Duodenal mucosa (tissue), 2 donors: ENCODE results near the gene TMEM151B.
A peak's percentile ranks its signal among the peaks of the same experiment; 100 is the strongest.

Source experiments
- H3K27ac ChIP-seq: one replicate; pipeline ENCODE4 v1.7.0; 2013; ENCODE audit warnings: low read depth, low read length
- H3K27me3 ChIP-seq, 2 donors: one replicate each; pipeline ENCODE4 v1.7.0; 2013; ENCODE audit warnings: low read length in 2 of 2, control low read depth in 1 of 2; ENCODE audit not compliant: insufficient read depth in 2 of 2, control insufficient read depth in 1 of 2
- H3K36me3 ChIP-seq, 2 donors: one replicate each; pipeline ENCODE4 v1.7.0; 2013; ENCODE audit warnings: low read length in 2 of 2, control low read depth in 1 of 2; ENCODE audit not compliant: insufficient read depth in 2 of 2, control insufficient read depth in 1 of 2
- H3K4me1 ChIP-seq, 2 donors: one replicate each; pipeline ENCODE4 v1.7.0; 2013; ENCODE audit warnings: low read length in 2 of 2, control low read depth in 1 of 2; ENCODE audit not compliant: insufficient read depth in 2 of 2, control insufficient read depth in 1 of 2
- H3K4me3 ChIP-seq, 2 donors: one replicate each; pipeline ENCODE4 v1.7.0; 2013; ENCODE audit warnings: low read length in 2 of 2, low read depth in 1 of 2
- H3K9ac ChIP-seq, 2 donors: one replicate each; pipeline ENCODE4 v1.7.0; 2013; ENCODE audit warnings: low read length in 2 of 2, low read depth in 1 of 2
- H3K9me3 ChIP-seq, 2 donors: one replicate each; pipeline ENCODE4 v1.7.0; 2013; ENCODE audit warnings: low read length in 2 of 2, control low read depth in 1 of 2; ENCODE audit not compliant: control insufficient read depth in 1 of 2

Gene TMEM151B

DNA sequence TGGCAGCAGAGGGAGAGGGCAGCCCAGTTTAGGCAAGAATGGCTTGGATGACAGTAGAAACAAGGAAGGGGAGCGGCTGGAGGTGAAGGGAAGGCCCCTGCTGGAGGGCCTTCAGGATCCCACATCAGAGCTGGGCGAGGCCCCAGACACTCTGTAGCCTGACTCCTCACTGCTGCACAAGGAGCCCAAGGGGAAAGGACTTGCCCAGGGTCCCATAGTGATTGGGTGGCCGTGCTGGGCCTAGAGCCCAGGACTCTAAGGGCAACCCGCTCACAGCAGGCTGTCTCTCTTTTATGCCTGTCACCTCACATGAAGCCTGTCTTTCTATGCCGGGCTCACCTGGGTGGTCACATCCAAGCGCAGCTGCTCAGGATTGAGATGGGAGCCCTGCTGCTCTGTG, 33.6 kb downstream of the TMEM151B start:
- peaks cover 46 to 84% of the 10 kb centered on the region in 2 donors for H3K36me3 ChIP-seq
- no peak overlapping the region for H3K27ac ChIP-seq
- no peak overlapping the region for H3K4me3 ChIP-seq
- H3K9ac ChIP-seq, result no peak overlapping the region
- H3K4me1 ChIP-seq, result peaks cover 0 to under 1% of the 10 kb centered on the region in 2 donors
- H3K9me3 ChIP-seq, result no peaks in the 10 kb centered on the region
- no peaks in the 10 kb centered on the region for H3K27me3 ChIP-seq

DNA sequence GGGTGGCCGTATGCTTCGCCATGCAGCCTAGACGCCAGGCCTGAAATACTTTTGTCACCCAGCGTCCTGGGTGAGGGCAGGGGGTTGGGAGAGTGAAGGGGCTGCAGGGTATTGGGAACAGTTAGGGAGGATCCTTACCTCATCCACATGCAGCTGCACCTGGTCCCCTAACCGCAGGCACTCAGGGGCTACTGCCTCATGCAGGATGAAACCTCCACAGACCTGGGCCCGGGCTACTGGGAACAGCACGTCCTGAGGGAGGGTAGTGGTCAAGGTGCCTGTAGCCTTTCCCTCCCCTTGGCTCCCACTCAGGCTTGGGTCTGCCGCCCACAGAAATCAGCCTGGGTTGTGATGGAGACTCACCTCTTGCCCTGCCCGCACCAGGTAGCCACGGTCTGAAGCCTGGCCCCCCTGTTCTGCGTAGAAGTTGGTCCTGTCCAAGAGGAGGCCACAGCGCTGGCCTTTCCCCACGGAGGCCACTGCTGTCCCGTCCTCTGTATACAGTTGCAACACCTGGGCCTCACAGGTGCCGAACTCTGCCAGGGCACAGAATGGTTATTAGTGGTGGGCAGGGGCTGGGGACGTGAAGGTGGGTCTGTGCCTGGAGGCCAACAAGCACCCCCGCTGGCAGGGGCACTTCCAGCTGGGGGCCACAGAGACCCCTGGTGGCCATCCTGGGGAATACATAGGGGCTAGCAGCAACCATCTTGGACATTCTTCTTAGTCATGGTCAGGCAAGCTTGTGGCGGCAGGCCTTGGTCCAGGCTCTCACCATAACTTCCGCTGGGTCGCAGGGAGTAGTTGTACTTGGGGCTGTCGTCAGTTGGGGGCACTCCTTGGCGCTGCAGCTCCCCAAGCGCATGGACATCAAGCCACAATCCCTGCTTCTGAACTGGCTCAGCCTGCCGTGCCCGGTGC, 34.3 kb downstream of the TMEM151B start:
- Histone ChIP-seq H3K27ac (no peak overlapping the region), H3K27me3 (no peaks in the 10 kb centered on the region), H3K36me3 (peaks cover 46 to 90% of the 10 kb centered on the region in 2 donors), H3K4me3 (no peak overlapping the region), H3K4me1 (peaks cover 6 to 7% of the 10 kb centered on the region in 2 donors), H3K9ac (no peak overlapping the region), H3K9me3 (no peaks in the 10 kb centered on the region)

- H3K9me3 ChIP-seq, result no peaks in the 10 kb centered on the region
- no peak overlapping the region for H3K4me3 ChIP-seq
- peaks cover 49 to 94% of the 10 kb centered on the region in 2 donors for H3K36me3 ChIP-seq
- no peak overlapping the region for H3K9ac ChIP-seq
- no peak overlapping the region for H3K27ac ChIP-seq
- H3K27me3 ChIP-seq, result no peaks in the 10 kb centered on the region
- peaks cover 12 to 13% of the 10 kb centered on the region in 2 donors for H3K4me1 ChIP-seq
Measured at GRCh38 chr6:44305200-44305725, 35.0 kb downstream of the TMEM151B start.

DNA sequence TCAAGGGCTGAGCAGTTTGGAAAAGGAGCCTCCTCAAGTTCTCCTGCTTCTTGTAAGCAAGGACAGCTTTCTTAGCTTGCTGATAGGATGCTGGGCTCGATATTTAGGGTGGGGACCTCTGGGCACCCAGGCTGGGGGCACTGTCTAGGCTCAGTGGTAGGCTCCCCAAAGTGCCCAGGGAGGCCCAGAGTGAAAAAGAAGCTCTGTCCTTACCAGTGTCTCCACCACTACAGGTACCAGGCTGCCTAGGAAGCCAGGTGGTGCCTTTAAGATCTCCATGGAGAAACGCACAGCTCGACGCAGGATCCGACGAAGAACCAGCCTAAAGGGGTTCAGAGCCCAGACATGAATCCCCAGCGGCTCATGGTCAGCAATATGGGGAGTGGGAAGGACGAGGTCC, 36.5 kb downstream of the TMEM151B start:
- Histone ChIP-seq H3K27me3 (no peaks in the 10 kb centered on the region), H3K4me1 (peaks cover 25 to 27% of the 10 kb centered on the region in 2 donors), H3K36me3 (peaks cover 43 to 91% of the 10 kb centered on the region in 2 donors), H3K9ac (no peak overlapping the region), H3K9me3 (no peaks in the 10 kb centered on the region), H3K27ac (no peak overlapping the region), H3K4me3 (no peak overlapping the region)

DNA sequence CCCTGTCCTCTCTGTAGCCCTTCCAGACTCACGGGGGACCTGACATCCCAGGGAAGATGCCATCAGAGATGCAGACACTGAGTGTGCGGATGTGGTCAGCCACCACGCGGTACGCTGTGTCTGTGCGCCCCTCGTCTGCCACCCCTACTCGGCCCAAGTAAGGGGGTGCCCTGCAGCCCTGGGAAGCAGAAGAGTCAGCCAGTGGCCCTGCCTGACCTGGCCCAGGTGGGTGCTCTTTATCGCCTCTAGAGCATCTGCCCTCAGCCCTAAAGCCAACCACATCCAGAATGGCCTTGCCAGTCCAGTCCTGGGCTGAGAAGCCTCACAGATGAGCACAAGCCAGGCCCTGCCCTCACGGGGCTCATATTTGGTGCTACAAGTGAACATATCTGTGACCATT, 37.0 kb downstream of the TMEM151B start:
- H3K36me3 ChIP-seq, result peaks cover 43 to 86% of the 10 kb centered on the region in 2 donors
- no peak overlapping the region for H3K27ac ChIP-seq
- no peaks in the 10 kb centered on the region for H3K9me3 ChIP-seq
- H3K27me3 ChIP-seq, result no peaks in the 10 kb centered on the region
- no peak overlapping the region for H3K9ac ChIP-seq
- H3K4me1 ChIP-seq, result peaks cover 30 to 32% of the 10 kb centered on the region in 2 donors
- H3K4me3 ChIP-seq, result no peak overlapping the region

GRCh38 chr6:44309092-44309491, 38.8 kb downstream of the TMEM151B start:
- H3K9me3 ChIP-seq, result no peaks in the 10 kb centered on the region
- H3K36me3 ChIP-seq, result peaks cover 30 to 67% of the 10 kb centered on the region in 2 donors
- no peaks in the 10 kb centered on the region for H3K27me3 ChIP-seq
- H3K9ac ChIP-seq, result no peak overlapping the region
- H3K4me3 ChIP-seq, result no peak overlapping the region
- no peak overlapping the region for H3K27ac ChIP-seq
- H3K4me1 ChIP-seq, result peaks cover 35% of the 10 kb centered on the region in 2 donors

GRCh38 chr6:44309631-44310030, 39.4 kb downstream of the TMEM151B start:
- peaks cover 25 to 62% of the 10 kb centered on the region in 2 donors for H3K36me3 ChIP-seq
- H3K9me3 ChIP-seq, result no peaks in the 10 kb centered on the region
- H3K9ac ChIP-seq, result no peak overlapping the region
- no peaks in the 10 kb centered on the region for H3K27me3 ChIP-seq
- peaks cover 35% of the 10 kb centered on the region in 2 donors for H3K4me1 ChIP-seq
- H3K27ac ChIP-seq, result no peak overlapping the region
- no peak overlapping the region for H3K4me3 ChIP-seq

GRCh38 chr6:44310241-44310640, 40.0 kb downstream of the TMEM151B start:
- Histone ChIP-seq H3K9ac (no peak overlapping the region), H3K4me3 (peak overlapping the region in 1 of 2 donors; percentile 39), H3K27ac (no peak overlapping the region), H3K27me3 (no peaks in the 10 kb centered on the region), H3K4me1 (peaks cover 35% of the 10 kb centered on the region in 2 donors), H3K36me3 (peaks cover 22 to 55% of the 10 kb centered on the region in 2 donors), H3K9me3 (no peaks in the 10 kb centered on the region)

DNA sequence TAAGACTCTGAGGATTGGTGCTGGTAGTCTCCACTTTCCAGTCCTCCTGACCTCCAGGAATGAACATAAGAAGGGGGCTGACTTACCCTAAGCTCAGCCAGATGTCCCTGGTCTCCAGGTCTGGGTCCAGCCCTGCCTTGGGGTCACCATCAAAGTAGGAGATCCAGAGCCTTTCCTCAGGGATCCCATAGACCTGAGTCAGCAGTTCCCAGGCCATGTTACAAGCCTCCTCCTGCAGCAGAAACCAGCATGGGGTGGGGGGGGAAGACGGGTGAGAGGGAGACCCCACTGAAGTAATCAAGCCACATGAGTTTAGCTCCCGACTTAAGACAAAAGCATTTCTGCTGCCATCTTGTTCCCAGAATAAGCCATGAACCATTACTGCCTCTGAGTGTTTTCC, 41.1 kb downstream of the TMEM151B start:
- no peaks in the 10 kb centered on the region for H3K27me3 ChIP-seq
- H3K36me3 ChIP-seq, result peaks cover 22 to 45% of the 10 kb centered on the region in 2 donors
- no peak overlapping the region for H3K4me3 ChIP-seq
- H3K27ac ChIP-seq, result no peak overlapping the region
- peaks cover 35% of the 10 kb centered on the region in 2 donors for H3K4me1 ChIP-seq
- no peaks in the 10 kb centered on the region for H3K9me3 ChIP-seq
- no peak overlapping the region for H3K9ac ChIP-seq

GRCh38 chr6:44311767-44312166, 41.5 kb downstream of the TMEM151B start:
- Histone ChIP-seq H3K27ac (no peak overlapping the region), H3K27me3 (no peaks in the 10 kb centered on the region), H3K9me3 (no peaks in the 10 kb centered on the region), H3K9ac (peak overlapping the region in 1 of 2 donors; percentile 88), H3K36me3 (peaks cover 18 to 40% of the 10 kb centered on the region in 2 donors), H3K4me3 (peak overlapping the region; percentile 87 to 95), H3K4me1 (peaks cover 35% of the 10 kb centered on the region in 2 donors)
